Cardiac muscle cell (in vitro differentiated cells and primary cell): ENCODE measurements around the gene ZNF783. TPM values are rescaled to one million over a fixed set of nuclear protein-coding genes. Genes with fewer than 3 reads are reported as not detected.

Experiments
- DNase-seq, 2 donors: peaks; one replicate each; pipeline versions ENCODE4 v3.0.0 to v3.0.0-alpha.2; 2010 to 2017; ENCODE audit warnings: low read depth in 1 of 2, low spot score in 1 of 2
- H3K27ac ChIP-seq: fragments of 200-600 bp; sonication (generic); 2 replicates; pipeline ENCODE4 v1.5.1; 2016
- H3K27me3 ChIP-seq: fragments of 200-600 bp; sonication (generic); 2 replicates; pipeline ENCODE4 v1.6.0; 2016; ENCODE audit warnings: control low read depth
- H3K36me3 ChIP-seq: fragments of 200-600 bp; sonication (generic); 2 replicates; pipeline ENCODE4 v1.5.1; 2016; ENCODE audit warnings: control low read depth
- H3K4me1 ChIP-seq: fragments of 200-600 bp; sonication (generic); 2 replicates; pipeline ENCODE4 v1.8.1; 2017; ENCODE audit warnings: low read depth, mild to moderate bottlenecking, mixed run types
- H3K4me3 ChIP-seq: fragments of 200-600 bp; sonication (generic); 2 replicates; pipeline ENCODE4 v1.5.1; 2016; ENCODE audit warnings: mild to moderate bottlenecking
- H3K9me3 ChIP-seq: fragments of 200-600 bp; sonication (generic); 2 replicates; pipeline ENCODE4 v1.5.1; 2017; ENCODE audit warnings: low read depth, mild to moderate bottlenecking, control low read depth
- CTCF ChIP-seq: IDR thresholded peaks from 2 replicates; pipeline ENCODE4 v1.5.1; 2012; ENCODE audit warnings: low read depth, mild to moderate bottlenecking, low read length
- polyA plus RNA-seq: library from polyadenylated mRNA; unstranded; fragments of >200 nt; fragmentation: Nextera tagmentation; extraction: Ambion mirVana; gene quantifications from 2 replicates; pipeline ENCODE4 v1.2.1, GENCODE V29; 2016
- total RNA-seq: library from RNA; depleted of rRNA; stranded (reverse); fragments of >200 nt; gene quantifications from 2 replicates; pipeline ENCODE4 v1.2.3, GENCODE V29; 2016

The ZNF783 gene
- total and polyA plus RNA-seq, 2 experiments from 2014 or later, result 12.8 to 26.4 TPM

GRCh38 chr7:149289262-149289661, 27.3 kb downstream of the ZNF783 start:
- Histone ChIP-seq H3K36me3 (no peaks in the 10 kb centered on the region), H3K27me3 (no peaks in the 10 kb centered on the region)
- DNase-seq, result no peak

DNA sequence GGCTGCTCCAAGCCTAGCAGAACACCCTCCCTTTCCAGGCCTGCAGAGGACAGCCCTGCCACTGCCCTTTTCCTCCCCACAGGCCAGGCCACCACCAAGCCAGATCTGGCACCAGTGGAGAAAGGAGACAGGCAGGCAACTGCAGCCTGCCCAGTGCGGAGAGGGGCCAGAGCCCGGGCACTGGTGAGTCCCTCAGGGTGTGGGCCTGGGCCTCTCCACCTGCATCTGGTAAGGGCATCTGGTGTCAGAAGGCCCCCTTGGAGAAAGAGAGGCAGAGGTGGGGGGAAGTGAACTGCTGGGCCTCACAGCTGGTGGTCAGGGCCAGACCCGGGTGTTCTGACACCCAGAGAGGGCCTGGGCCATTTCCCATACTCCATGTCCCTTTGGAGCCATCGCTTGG, 27.9 kb downstream of the ZNF783 start:
- DNase-seq, result no peak
- Histone ChIP-seq H3K36me3 (no peaks in the 10 kb centered on the region), H3K4me3 (no peak overlapping the region), H3K4me1 (peaks cover 3% of the 10 kb centered on the region), H3K27ac (no peak overlapping the region), H3K9me3 (no peaks in the 10 kb centered on the region), H3K27me3 (no peaks in the 10 kb centered on the region)
- no peak for TF ChIP-seq CTCF

More at GRCh38 chr7:149289262-149289661, 27.3 kb downstream of the ZNF783 start:
- no peaks in the 10 kb centered on the region for H3K9me3 ChIP-seq
- TF ChIP-seq CTCF, result no peak
- H3K27ac ChIP-seq, result no peak overlapping the region
- H3K4me1 ChIP-seq, result peaks cover 3% of the 10 kb centered on the region
- H3K4me3 ChIP-seq, result no peak overlapping the region

DNA sequence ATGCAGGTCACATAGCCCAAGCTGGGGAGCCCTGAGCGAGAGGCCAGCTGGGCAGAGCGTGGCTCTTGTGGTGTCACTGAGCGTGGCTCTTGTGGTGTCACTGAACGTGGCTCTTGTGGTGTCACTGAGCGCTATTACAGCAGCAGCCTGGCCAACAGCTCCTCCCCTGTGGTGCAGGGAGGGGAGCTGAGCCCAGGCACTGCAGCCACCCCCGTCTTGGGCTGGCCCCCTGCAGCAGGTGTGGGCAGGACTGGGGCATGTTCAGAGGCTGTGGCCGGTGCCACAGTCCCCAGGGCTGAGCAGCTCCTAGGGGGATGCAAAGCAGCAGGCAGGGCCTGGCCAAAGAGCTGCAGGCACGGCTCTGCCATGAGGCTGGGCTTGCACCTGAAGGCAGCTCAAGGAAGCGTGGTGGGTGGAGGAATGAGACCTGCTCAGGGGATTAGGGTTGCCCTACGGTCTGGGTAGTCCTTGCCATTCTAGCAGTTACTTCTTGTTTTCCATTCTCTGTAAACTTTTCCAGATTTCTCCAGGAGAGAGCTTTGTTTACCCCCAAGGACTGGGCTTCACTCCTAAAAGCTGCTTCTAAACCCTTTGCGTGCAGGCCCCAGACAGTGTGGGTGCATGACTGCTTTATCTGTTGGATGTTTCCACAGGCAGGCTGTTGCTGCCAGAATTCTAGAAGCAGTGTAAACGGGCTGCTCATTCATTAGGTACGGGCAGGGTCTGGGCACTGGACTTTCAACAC, 29.2 kb downstream of the ZNF783 start:
- DNase-seq, result no peak
- no peak for TF ChIP-seq CTCF
- Histone ChIP-seq H3K36me3 (no peaks in the 10 kb centered on the region), H3K27ac (no peak overlapping the region), H3K9me3 (no peaks in the 10 kb centered on the region), H3K4me3 (no peak overlapping the region), H3K4me1 (no peaks in the 10 kb centered on the region), H3K27me3 (no peaks in the 10 kb centered on the region)

DNA sequence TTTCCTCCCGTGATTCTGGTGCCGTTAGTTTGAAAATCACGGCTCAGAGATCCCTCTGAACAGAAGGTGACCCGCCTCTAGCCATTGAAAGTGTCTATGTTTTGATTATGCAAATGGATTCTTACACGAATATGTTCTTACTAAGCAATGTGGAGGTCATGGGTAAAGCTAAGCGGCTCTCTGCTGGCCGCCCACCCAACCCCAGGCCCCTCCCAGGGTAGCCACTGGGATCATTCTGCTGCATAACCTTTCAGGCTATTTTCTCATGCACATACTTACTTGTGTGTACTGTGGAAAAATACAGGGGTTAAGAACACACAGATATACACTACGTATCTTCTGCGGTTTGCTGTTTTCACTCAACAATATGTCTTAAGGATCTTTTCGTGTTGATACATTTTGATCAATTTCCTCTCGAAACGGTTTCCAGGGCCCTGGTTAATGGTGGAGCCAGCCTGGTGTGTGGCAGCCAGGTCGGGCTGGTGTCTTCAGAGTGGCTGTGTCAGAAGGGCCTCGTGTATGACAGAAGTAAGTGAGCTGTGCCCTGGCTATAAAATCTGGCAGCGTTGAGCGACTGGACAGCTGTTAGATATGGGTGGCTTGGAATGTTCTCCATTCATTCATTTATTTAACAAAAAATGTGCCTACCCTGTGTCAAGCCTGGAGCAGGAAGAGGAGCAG, 29.9 kb downstream of the ZNF783 start:
- no peaks in the 10 kb centered on the region for H3K27me3 ChIP-seq
- no peaks in the 10 kb centered on the region for H3K4me1 ChIP-seq
- no peak for TF ChIP-seq CTCF
- H3K9me3 ChIP-seq, result no peaks in the 10 kb centered on the region
- DNase-seq, result no peak
- H3K36me3 ChIP-seq, result no peaks in the 10 kb centered on the region
- no peak overlapping the region for H3K4me3 ChIP-seq
- no peak overlapping the region for H3K27ac ChIP-seq

GRCh38 chr7:149292462-149292823, 30.4 kb downstream of the ZNF783 start:
- Histone ChIP-seq H3K27me3 (no peaks in the 10 kb centered on the region), H3K4me1 (no peaks in the 10 kb centered on the region), H3K4me3 (no peak overlapping the region), H3K27ac (no peak overlapping the region), H3K36me3 (no peaks in the 10 kb centered on the region), H3K9me3 (no peaks in the 10 kb centered on the region)
- DNase-seq, result peak in 1 of 2 donors; percentile 7
- TF ChIP-seq CTCF, result no peak
